ENCODE data around the gene SMCO2. TPM values are rescaled to one million over a fixed set of nuclear protein-coding genes. Genes with fewer than 3 reads are reported as not detected.

Gene SMCO2
- polyA plus RNA-seq, 3 donors: 17.4 TPM; not detected in 2

DNA sequence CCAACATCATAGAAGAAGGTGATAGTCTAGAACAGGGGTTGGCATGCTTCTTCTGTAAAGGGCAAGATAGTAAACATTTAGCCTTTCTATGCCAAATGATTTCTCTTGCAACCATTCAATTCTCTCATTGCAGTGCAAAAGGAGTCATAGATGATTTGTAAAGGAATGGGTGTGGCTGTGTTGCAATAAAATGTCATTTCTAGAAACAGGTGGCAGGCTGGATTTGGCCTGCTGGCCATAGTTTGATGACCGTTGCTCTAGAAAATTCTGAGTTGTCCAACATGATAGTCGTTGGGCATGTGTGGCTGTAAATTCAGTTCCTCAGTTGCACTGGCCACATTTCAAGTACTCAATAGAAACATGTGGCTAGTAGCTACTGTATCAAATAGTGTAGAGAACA is 21.7 kb downstream of the SMCO2 start:
- no peaks in the 10 kb centered on the region for H3K4me1 ChIP-seq (ENCODE audit: control insufficient read depth in 1 of 2, insufficient read depth in 2 of 2, low read length in 2 of 2)
- H3K9ac ChIP-seq (ENCODE audit: insufficient read depth, low read length, poor library complexity, severe bottlenecking): no peak overlapping the region
- Mint-ChIP-seq H3K27ac (no peak overlapping the region), H3K36me3 (no peaks in the 10 kb centered on the region), H3K4me1 (no peaks in the 10 kb centered on the region), H3K4me3 (no peak overlapping the region), H3K9me3 (peaks cover 0 to 1% (median 0%) of the 10 kb centered on the region in 7 donors), H3K27me3 (ENCODE audit: low read depth in 3 of 3) (peaks cover 0 to 3% (median 2%) of the 10 kb centered on the region in 3 donors)
- TF ChIP-seq, protein P1, sequence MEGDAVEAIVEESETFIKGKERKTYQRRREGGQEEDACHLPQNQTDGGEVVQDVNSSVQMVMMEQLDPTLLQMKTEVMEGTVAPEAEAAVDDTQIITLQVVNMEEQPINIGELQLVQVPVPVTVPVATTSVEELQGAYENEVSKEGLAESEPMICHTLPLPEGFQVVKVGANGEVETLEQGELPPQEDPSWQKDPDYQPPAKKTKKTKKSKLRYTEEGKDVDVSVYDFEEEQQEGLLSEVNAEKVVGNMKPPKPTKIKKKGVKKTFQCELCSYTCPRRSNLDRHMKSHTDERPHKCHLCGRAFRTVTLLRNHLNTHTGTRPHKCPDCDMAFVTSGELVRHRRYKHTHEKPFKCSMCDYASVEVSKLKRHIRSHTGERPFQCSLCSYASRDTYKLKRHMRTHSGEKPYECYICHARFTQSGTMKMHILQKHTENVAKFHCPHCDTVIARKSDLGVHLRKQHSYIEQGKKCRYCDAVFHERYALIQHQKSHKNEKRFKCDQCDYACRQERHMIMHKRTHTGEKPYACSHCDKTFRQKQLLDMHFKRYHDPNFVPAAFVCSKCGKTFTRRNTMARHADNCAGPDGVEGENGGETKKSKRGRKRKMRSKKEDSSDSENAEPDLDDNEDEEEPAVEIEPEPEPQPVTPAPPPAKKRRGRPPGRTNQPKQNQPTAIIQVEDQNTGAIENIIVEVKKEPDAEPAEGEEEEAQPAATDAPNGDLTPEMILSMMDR (IDR thresholded peaks at IDR 0.05): no peak
- no peak overlapping the region for H2AFZ ChIP-seq (ENCODE audit: insufficient read depth, low read depth, low read length, poor library complexity, severe bottlenecking)
- no peaks in the 10 kb centered on the region for H3K79me2 ChIP-seq (ENCODE audit: insufficient read depth, low read length)
- no peak overlapping the region for H3K27ac ChIP-seq (ENCODE audit: low read depth in 1 of 2, low read length in 2 of 2)
- intact Hi-C loops (cut with micrococcal nuclease): no loop called here
- no peaks in the 10 kb centered on the region for H3K27me3 ChIP-seq (ENCODE audit: control insufficient read depth in 2 of 2, insufficient read depth in 2 of 2, low read length in 2 of 2)
- H3K4me2 ChIP-seq (replicated peaks; ENCODE audit: extremely low read depth, low read length, poor library complexity, severe bottlenecking): no peak overlapping the region
- H4K20me1 ChIP-seq (ENCODE audit: insufficient read depth, low read length): no peaks in the 10 kb centered on the region
- no peak overlapping the region for H3K4me3 ChIP-seq (replicated peaks in 1 of 3; ENCODE audit: low read depth in 2 of 3, low read length in 3 of 3)
- H3K9me3 ChIP-seq (replicated peaks in 1 of 2; ENCODE audit: control insufficient read depth in 1 of 2, insufficient read depth in 1 of 2, low read length in 2 of 2): no peaks in the 10 kb centered on the region
- no peaks in the 10 kb centered on the region for H3K36me3 ChIP-seq (replicated peaks in 1 of 2; ENCODE audit: control insufficient read depth in 1 of 2, insufficient read depth in 2 of 2, low read length in 2 of 2)
- 89% methylated on average over 2 of the region's 2 CpGs for WGBS (ENCODE audit: insufficient coverage)
- no peak for DNase-seq

DNA sequence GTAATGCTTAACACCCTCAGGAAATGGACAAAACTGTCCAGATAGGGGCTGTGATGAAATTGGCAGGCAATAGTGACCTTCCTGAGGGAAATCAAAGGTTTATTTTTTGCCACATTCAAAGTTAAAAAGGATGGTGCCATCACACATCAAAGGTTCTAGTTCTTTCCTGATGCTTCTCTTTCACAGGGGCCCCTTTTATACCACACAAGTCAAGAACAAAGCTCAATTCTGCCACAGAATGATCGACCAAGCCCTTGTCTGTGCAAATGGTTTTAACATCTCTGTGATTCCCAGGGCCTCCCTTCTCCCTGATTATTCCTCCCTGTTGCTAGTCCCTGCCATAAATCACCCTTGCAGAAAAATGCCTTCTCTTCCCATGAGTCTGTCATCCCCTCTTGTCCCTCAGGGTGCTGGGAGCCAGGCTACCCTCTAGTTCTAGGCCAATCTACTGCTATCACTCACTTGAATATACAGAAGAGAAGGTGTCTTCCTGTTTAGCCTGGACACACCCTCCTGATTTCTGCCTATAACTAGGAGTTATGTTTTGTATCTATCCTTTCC is 22.7 kb downstream of the SMCO2 start:
- no peak overlapping the region for H3K27ac Mint-ChIP-seq
- DNase-seq: no peak
- H2AFZ ChIP-seq (ENCODE audit: insufficient read depth, low read depth, low read length, poor library complexity, severe bottlenecking): no peak overlapping the region
- no peaks in the 10 kb centered on the region for H3K4me1 ChIP-seq (ENCODE audit: control insufficient read depth in 1 of 2, insufficient read depth in 2 of 2, low read length in 2 of 2)
- peaks cover 0 to 5% (median 0%) of the 10 kb centered on the region in 3 donors for H3K27me3 Mint-ChIP-seq (ENCODE audit: low read depth in 3 of 3)
- no peaks in the 10 kb centered on the region for H3K79me2 ChIP-seq (ENCODE audit: insufficient read depth, low read length)
- no peak overlapping the region for H3K4me3 Mint-ChIP-seq
- H3K4me1 Mint-ChIP-seq: no peaks in the 10 kb centered on the region
- no peaks in the 10 kb centered on the region for H3K27me3 ChIP-seq (ENCODE audit: control insufficient read depth in 2 of 2, insufficient read depth in 2 of 2, low read length in 2 of 2)
- H3K36me3 ChIP-seq (replicated peaks in 1 of 2; ENCODE audit: control insufficient read depth in 1 of 2, insufficient read depth in 2 of 2, low read length in 2 of 2): no peaks in the 10 kb centered on the region
- intact Hi-C loops (cut with micrococcal nuclease): no loop called here
- H3K9me3 Mint-ChIP-seq: peaks cover 0 to 2% (median 0%) of the 10 kb centered on the region in 7 donors
- no peak overlapping the region for H3K9ac ChIP-seq (ENCODE audit: insufficient read depth, low read length, poor library complexity, severe bottlenecking)
- no peak overlapping the region for H3K4me2 ChIP-seq (replicated peaks; ENCODE audit: extremely low read depth, low read length, poor library complexity, severe bottlenecking)
- TF ChIP-seq, protein P1 (IDR thresholded peaks at IDR 0.05): no peak
- H4K20me1 ChIP-seq (ENCODE audit: insufficient read depth, low read length): no peaks in the 10 kb centered on the region
- H3K9me3 ChIP-seq (replicated peaks in 1 of 2; ENCODE audit: control insufficient read depth in 1 of 2, insufficient read depth in 1 of 2, low read length in 2 of 2): no peaks in the 10 kb centered on the region
- no peak overlapping the region for H3K4me3 ChIP-seq (replicated peaks in 1 of 3; ENCODE audit: low read depth in 2 of 3, low read length in 3 of 3)
- WGBS (ENCODE audit: insufficient coverage): 86% methylated on average over 1 of the region's 1 CpG
- H3K27ac ChIP-seq (ENCODE audit: low read depth in 1 of 2, low read length in 2 of 2): no peak overlapping the region
- no peaks in the 10 kb centered on the region for H3K36me3 Mint-ChIP-seq
